Measurements from ENCODE around the gene NOVA1.
A peak's percentile ranks its signal among the peaks of the same experiment; 100 is the strongest.

NOVA1 gene

DNA sequence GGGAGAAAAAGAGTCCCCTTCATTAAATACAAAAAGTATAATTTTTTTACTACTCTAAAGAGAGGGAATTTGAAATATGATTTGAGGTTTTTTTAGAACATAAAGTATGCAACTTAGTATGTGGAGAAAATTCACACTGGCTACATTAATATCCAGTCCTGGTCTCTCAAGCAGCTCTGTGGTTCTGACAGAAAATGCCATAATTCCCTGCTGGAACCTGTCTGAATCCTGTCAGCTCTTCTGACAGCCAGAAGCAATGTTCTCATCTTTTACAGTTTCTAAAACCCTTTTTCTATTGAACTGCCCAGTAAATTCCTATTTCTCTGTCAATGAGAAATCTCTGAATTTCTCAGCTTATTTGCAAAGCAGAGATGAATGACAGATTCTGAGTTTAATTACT lies 13.4 kb upstream of the NOVA1 start:
- TF ChIP-seq, protein P1, sequence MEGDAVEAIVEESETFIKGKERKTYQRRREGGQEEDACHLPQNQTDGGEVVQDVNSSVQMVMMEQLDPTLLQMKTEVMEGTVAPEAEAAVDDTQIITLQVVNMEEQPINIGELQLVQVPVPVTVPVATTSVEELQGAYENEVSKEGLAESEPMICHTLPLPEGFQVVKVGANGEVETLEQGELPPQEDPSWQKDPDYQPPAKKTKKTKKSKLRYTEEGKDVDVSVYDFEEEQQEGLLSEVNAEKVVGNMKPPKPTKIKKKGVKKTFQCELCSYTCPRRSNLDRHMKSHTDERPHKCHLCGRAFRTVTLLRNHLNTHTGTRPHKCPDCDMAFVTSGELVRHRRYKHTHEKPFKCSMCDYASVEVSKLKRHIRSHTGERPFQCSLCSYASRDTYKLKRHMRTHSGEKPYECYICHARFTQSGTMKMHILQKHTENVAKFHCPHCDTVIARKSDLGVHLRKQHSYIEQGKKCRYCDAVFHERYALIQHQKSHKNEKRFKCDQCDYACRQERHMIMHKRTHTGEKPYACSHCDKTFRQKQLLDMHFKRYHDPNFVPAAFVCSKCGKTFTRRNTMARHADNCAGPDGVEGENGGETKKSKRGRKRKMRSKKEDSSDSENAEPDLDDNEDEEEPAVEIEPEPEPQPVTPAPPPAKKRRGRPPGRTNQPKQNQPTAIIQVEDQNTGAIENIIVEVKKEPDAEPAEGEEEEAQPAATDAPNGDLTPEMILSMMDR (conservative IDR thresholded peaks at IDR 0.05; ENCODE audit: low read depth, low read length), result no peak
- DNase-seq (ENCODE audit: low read depth), result no peak

DNA sequence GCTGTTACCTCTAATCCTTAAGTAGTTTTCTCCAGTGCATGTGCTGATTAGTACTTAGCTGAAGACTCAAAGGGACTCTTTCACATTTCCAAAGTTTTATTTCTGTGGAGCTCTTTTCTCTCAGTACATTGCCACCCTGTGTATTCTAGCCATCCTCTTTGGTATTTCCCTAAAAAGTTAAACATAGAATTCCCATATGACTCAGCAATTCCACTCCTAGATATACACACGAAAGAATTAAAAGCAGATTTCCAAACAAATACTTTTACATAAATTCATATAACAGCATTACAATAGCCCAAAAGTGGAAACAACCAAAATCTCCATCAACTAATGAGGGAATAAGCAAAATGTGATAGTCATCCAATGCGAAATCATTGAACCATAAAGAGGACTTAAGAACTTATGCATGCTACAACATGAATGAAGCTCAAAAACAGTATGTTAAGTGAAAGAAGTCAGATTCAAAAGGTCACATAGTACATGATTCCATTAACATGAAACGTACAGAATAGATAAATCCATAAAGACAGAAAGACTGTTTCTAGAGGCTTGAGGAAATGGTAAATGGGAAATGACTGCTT lies 9.0 kb upstream of the NOVA1 start:
- DNase-seq (ENCODE audit: low read depth), result no peak
- TF ChIP-seq, protein P1 (conservative IDR thresholded peaks at IDR 0.05; ENCODE audit: low read depth, low read length), result no peak
- H3K4me3 ChIP-seq (ENCODE audit: low read length), result no peak overlapping the region

More for the DNA sequence above, 13.4 kb upstream of the NOVA1 start:
- H3K4me3 ChIP-seq (ENCODE audit: low read length), result no peak overlapping the region

DNA sequence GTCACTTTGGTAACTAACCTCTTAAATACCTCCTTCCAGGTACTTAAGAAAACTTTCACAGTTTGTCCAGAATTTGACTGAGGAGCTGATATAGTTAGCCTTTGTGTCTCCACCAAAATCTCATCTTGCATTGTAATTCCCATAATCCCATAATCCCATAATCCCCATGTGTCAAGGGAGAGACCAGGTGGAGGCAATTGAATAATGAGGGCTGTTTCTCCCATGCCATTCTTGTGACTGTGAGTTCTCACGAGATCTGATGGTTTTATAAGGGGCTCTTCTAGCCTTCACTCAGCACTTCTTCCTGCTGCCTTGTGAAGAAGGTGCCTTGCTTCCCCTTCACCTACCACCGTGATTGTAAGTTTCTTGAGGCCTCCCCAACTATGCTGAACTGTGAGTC lies 7.8 kb upstream of the NOVA1 start:
- no peak overlapping the region for H3K4me3 ChIP-seq (ENCODE audit: low read length)
- TF ChIP-seq, protein P1 (conservative IDR thresholded peaks at IDR 0.05; ENCODE audit: low read depth, low read length), result no peak
- DNase-seq (ENCODE audit: low read depth), result no peak

DNA sequence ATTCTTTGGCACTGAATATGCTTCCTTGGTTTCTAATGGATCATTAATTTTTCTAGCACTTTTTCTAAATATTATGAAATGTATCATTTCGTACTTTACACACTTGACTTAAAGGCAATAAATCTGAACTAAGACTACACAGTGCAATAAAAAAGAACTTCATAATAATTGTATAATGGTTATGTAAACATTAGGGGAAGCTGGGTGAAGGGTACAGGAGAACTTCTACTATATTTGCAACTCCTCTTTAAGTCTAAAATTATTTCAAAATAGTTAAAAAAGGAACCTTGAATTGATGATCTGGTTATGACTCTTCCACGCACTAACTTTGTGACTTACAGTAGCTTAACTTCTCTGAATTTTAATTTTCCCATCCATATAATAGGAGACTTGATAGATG lies 5.1 kb upstream of the NOVA1 start:
- TF ChIP-seq, protein P1 (conservative IDR thresholded peaks at IDR 0.05; ENCODE audit: low read depth, low read length), result no peak
- no peak for DNase-seq (ENCODE audit: low read depth)
- H3K4me3 ChIP-seq (ENCODE audit: low read length), result no peak overlapping the region

DNA sequence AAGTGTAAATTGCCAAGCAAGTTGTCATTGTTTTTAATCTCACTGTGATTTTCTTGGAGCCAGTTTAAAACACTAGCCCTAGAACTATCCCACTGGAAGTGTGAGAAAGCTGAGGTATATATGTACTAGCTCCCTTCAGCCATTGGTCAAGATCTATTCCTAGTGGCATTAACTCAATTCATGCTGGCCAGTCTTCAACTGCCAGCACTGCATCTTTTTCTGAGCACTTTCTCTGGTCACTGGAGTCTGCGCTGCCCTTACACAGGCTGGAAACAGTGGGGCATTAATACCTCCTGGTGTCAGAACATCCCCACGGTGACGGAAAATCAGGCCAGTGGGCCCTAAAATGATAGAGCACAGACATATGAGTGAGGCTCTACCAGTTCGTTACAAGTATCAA lies 4.0 kb upstream of the NOVA1 start:
- DNase-seq (ENCODE audit: low read depth), result no peak
- TF ChIP-seq, protein P1 (conservative IDR thresholded peaks at IDR 0.05; ENCODE audit: low read depth, low read length), result no peak
- H3K4me3 ChIP-seq (ENCODE audit: low read length), result no peak overlapping the region

DNA sequence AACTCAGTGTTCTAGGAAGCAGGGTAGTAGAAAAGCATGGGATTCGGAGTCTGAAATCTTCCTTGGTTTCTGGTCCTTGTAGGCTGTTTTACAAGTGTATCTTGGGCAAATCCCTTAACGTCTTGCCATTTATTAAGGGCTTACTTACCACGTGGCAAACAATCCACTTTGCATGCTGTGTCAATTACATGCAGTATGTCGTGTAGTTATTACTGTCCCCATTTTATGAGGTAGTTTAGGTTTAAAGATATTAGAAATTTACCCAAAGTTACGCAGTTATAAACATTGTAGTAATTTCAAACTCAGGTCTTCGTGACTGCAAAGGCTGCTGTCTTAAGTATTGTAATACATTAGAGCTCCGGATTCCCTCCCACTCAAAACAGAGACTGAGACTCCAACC lies 1.5 kb upstream of the NOVA1 start:
- TF ChIP-seq, protein P1 (conservative IDR thresholded peaks at IDR 0.05; ENCODE audit: low read depth, low read length), result no peak
- DNase-seq (ENCODE audit: low read depth), result no peak
- peak overlapping the region; percentile 91 for H3K4me3 ChIP-seq (ENCODE audit: low read length)

DNA sequence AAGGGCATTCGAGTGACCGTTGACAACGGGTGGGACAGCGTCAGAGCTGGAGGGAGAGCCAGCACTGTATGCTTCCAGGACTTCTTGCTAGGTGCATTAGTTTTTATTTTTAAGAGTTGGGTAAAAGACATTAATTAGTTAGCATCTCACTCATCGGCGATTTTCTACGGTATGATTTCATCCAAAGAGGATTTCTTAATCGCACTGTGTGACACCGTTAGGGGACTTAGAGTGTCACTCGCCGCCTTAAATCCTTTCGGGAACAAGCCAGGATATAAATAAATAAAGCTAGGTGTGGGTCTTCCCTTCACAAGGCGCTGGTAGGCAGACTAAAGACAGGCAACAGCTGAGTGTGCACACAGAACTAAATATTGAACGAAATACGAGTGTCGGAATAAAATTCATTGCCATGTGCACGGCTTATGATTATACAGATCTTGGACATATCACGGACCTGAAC lies 869 bp upstream of the NOVA1 start:
- DNase-seq (ENCODE audit: low read depth), result no peak
- TF ChIP-seq, protein P1 (conservative IDR thresholded peaks at IDR 0.05; ENCODE audit: low read depth, low read length), result no peak
- peak overlapping the region; percentile 91 for H3K4me3 ChIP-seq (ENCODE audit: low read length)
